HG02571 (cell line): ENCODE results near the gene SNN.

Experiments
- ATAC-seq: cut with Tn5 transposase; IDR thresholded peaks from one replicate; pipeline ENCODE4 v1.9.1; 2021; ENCODE audit warnings: mild to moderate bottlenecking, moderate library complexity; ENCODE audit not compliant: unreplicated experiment

Gene SNN

DNA sequence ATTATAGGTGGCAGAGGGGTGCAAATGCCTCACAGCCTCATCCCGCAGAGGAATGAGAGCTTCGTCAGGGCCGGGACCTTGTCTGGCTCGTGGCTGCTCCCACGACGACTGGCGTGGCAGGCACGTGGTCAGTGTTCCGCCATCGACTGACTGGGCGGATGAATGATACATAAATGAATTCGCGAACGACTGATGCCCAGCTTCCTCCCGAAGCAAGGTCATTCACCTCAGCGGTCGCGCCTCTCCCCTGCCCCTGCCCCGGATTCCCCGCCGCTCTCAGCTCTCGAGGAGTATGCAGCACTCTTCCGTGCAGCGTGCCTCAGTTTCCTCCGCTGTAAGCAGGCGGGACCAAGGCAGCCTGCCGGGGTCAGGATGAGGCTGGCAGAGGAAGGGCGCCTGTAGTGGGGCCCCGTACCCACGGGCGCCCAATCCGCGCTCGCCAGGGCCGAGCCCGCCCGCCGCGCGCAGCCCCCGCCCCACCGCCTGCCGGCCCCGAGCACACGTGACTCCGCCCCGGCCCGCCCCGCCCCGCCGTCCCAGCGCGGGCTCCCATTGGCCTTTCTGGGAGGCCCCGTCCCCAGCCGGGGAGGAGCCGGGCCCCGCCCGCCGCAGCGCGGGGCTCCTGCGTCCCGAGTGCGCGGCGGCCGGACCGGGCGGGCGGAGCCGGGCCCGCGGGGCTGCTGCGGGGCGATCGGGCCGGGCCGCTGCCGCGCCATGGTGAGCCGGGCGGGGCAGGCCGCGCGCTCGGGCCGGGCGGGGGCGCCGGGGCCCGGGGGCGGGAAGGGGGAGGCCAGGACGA lies at the start of gene SNN:
Gene SNN, plus strand, starts transcription at position 632 of the 799 bp plus-strand sequence. CDS start 7,605 bp downstream, outside the sequence.
- peak; percentile 53 for ATAC-seq

DNA sequence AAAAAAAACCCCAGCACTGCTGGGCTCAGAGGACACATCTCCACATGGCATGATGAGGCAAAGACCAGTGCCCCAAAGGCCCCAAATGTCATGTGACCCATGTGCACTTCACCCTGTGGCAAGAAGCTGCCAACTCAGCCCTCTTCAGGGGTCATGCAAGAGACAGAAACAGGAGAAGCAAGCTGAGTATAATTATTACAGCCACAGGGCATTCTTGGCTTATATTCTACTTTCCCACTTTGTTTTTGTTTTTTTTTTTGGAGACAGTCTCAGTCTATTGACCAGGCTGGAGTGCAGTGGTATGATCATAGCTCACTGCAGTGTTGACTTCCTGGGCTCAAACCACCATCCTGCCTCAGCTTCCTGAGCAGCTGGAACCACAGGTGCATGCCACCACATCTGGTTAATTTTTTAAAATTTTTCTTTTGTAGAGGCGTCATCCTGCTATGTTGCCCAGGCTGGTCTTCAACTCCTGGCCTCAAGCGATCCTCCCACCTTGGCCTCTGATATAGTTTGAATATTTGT lies 48.9 kb upstream of the SNN start:
- no peak for ATAC-seq

DNA sequence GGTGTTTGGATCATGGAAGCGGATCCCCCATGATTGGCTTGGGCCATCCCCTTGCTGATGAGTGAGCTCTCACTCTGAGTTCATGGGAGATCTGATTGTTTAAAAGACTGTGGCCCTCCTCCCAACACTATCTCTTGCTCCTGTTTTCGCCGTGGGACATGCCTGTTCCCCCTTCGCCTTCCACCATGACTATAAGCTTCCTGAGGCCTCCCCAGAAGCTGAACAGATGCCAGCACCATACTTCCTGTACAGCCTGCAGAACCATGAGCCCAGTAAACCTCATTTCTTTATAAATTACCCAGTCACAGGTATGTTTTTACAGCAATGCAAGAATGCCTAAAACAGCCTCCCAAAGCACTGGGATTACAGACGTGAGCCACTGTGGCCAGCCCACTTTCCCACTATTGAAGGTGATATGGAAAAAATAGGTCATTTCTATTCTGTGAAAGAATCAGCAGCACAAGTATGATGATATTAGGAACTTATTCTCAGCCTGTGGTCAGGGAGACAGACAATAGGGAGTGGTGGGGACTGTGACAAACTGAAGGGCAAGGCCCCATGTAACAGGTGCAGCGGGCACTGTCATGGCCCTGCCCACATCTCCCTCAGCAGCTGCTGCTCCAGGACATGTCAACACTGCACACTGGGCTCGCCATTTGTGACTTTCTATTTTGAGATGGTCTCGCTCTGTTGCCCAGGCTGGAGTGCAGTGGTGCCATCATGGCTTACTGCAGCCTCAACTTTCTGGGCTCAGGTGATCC lies 47.8 kb upstream of the SNN start:
- no peak for ATAC-seq

- ATAC-seq: no peak
These were observed 46.7 kb upstream of the SNN start for GRCh38 chr16:11621539-11621919.

DNA sequence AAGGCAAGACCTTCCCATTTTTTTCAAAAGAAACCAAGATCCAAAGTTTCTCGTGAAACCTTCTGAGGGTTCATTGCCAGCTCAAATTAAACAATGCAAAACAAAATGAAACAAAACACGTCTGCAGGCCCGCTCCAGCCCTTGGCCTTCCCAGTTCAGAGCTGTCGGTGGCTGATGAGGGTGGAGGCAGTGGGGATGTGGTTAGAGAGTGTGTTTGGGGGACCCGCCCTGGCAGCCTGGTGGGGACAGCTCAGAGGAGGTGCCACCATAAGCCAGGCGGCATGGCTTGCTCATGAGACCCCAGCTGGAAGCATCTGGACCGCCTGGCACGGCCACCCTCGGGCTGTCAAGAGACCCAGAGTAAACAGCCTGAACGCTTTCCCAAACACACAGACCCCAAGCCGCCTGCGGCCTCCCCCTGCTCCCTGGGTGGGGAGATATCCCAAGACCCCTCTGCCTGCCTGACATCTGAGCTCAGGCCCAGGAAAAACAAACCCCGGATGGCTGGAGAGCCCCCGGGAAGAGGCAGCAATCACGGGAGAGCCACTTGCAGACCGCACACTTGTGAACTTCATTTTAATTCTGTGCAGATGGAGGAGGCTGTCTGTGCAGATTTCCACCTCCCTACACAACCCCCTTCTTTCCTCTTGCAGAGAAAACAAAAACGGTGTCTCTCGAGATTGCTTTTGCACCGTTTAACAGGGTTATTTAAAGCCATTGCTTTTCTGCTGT lies 46.2 kb upstream of the SNN start:
- ATAC-seq: no peak

DNA sequence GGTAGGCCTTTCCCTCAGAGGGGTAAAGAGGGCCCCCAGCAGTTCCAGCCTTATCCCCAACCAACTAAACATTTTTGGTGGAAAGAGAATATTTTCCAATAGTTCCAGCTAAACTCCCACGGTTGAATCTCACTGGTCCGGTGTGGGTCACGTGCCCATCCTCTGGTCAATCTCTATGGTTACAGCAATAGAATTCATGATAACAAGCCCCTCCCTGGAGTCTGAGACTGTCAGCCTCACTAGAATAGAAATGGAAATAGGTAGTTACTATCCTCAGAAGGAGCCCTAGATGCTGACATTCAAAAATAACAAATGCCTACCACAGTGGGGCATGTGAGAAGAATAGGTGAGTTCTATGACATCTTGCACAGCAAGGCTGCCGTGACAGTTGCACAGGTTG lies 44.0 kb upstream of the SNN start:
- ATAC-seq: no peak

DNA sequence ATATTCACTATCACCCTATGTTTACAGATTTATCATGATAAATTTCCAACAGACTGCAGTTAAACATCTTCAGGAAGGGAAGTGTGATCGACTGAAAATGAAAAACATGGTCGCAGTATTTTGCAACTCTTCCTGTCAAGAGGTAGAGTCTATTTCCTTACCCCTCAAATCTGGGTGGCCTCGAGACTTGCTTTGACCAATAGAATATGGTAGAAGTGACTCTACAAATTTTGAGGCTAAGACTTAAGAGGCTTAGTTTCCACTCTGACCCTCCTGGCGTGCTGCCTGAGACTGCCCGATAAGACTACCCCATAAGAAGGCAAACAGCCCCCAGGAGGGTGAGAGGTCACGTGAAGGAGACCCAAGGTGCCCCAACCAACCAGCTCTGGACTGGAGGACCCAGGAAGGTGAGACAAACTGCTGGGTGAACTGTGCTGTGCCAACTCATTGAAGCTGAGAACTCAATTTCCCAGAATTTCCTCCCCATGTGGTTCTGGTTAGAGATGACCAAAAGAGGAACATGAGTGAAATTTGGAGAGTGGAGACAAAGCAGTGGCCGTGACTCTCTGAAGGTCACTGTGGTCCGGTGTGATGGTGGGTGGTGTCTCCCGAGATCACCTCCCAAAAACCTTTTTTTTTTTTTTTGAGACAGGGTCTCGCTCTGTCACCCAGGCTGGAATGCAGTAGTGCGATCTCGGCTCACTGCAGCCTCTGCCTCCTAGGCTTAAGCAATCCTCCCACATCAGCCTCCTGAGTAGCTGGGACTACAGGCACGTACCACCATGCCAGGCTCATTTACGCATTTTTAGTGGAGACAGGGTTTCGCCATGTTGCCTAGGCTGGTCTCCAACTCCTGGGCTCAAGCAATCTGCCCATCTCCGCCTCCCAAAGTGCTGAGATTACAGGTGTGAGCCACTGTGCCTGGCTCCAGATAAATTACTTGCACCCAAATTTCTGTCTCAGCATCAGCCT lies 43.3 kb upstream of the SNN start:
- no peak for ATAC-seq

GRCh38 chr16:11625769-11626168 lies 42.5 kb upstream of the SNN start:
- ATAC-seq: no peak

- ATAC-seq: no peak
These were observed 41.5 kb upstream of the SNN start for GRCh38 chr16:11626657-11627291.

GRCh38 chr16:11627292-11627663 lies 41.0 kb upstream of the SNN start:
- no peak for ATAC-seq

- ATAC-seq: no peak
These were observed 40.3 kb upstream of the SNN start for GRCh38 chr16:11627822-11628457.

- no peak for ATAC-seq
These were observed 38.9 kb upstream of the SNN start for GRCh38 chr16:11629071-11630030.

GRCh38 chr16:11630046-11630767 lies 38.0 kb upstream of the SNN start:
- no peak for ATAC-seq

- no peak for ATAC-seq
These were observed 37.5 kb upstream of the SNN start for GRCh38 chr16:11630768-11631056.

DNA sequence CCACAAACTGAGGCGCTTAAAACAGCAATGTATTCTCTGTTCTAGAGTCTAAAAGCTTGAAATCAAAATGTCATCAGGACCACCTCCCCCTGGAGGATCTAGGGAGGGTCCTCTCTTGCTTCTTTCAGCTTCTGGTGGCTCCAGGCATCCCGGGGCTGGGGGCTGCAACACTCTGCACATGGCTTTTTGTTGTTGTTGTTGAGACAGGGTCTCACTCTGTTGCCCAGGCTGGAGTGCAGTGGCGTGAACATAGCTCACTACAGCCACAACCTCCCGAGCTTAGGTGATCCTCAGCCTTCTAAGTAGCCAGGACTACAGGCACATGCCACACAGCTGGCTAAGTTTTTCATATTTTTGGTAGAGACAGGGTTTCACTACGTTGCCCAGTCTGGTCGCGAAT lies 37.0 kb upstream of the SNN start:
- no peak for ATAC-seq

- ATAC-seq: no peak
These were observed 35.8 kb upstream of the SNN start for GRCh38 chr16:11632455-11632939.

- no peak for ATAC-seq
These were observed 35.1 kb upstream of the SNN start for GRCh38 chr16:11633113-11633512.

- no peak for ATAC-seq
These were observed 33.9 kb upstream of the SNN start for GRCh38 chr16:11634312-11634711.
